IMR-90 (cell line): ENCODE data around the gene MACO1. TPM values are rescaled to one million over a fixed set of nuclear protein-coding genes. Genes with fewer than 3 reads are reported as not detected.

Experiments used
- ATAC-seq: fragments of 200-7000 bp; cut with Tn5 transposase; 2 replicates; pipeline ENCODE4 v1.9.1; 2020; ENCODE audit warnings: low read depth, mild to moderate bottlenecking, moderate library complexity
- BruUV-seq: library from RNA; stranded (reverse); fragments of 400-500 nt; replicated peaks from 2 replicates; lab custom pipeline; 2021; lab: Mats Ljungman, UMichigan
- CTCF ChIA-PET: fragments of 300-600 bp; formaldehyde crosslinking; extraction: SDS; loops from one replicate; lab custom pipeline; 2021; ENCODE audit warnings: antibody characterized with exemption; lab: Yijun Ruan, JAX
- POLR2A ChIA-PET: fragments of 300-600 bp; sonication (Branson Sonifier 250); formaldehyde crosslinking; loops from one replicate; lab custom pipeline; 2022; ENCODE audit warnings: antibody characterized with exemption; ENCODE audit not compliant: unreplicated experiment; lab: Charles Lee
- DNase-seq: peaks from one replicate; pipeline ENCODE4 v3.0.0; 2013
- H2AFZ ChIP-seq: replicated peaks from 2 replicates; pipeline ENCODE3; 2013; ENCODE audit warnings: low read length, mild to moderate bottlenecking; ENCODE audit not compliant: poor library complexity
- H2AK5ac ChIP-seq: 2 replicates; pipeline ENCODE4 v1.6.1; 2013; ENCODE audit warnings: low read depth, low read length, inconsistent platforms
- H2AK9ac ChIP-seq: replicated peaks from 2 replicates; pipeline ENCODE3; 2013; ENCODE audit warnings: mild to moderate bottlenecking, low read depth, low read length, moderate library complexity; ENCODE audit not compliant: poor library complexity
- H2BK120ac ChIP-seq: 2 replicates; pipeline ENCODE4 v1.6.1; 2013; ENCODE audit warnings: low read depth, low read length, inconsistent platforms
- H2BK15ac ChIP-seq: 3 replicates; pipeline ENCODE4 v1.6.1; 2013; ENCODE audit warnings: low read depth, low read length, inconsistent platforms
- H2BK20ac ChIP-seq: 2 replicates; pipeline ENCODE4 v1.6.1; 2013; ENCODE audit warnings: low read depth, mild to moderate bottlenecking, inconsistent platforms, low read length, moderate library complexity
- H2BK5ac ChIP-seq: 2 replicates; pipeline ENCODE4 v1.6.1; 2013; ENCODE audit warnings: mild to moderate bottlenecking, low read depth, low read length, inconsistent platforms; ENCODE audit not compliant: poor library complexity, severe bottlenecking
- H3K14ac ChIP-seq: replicated peaks from 2 replicates; pipeline ENCODE4 v1.6.1; 2013; ENCODE audit warnings: low read depth, low read length, inconsistent platforms
- H3K18ac ChIP-seq: 2 replicates; pipeline ENCODE4 v1.6.1; 2013; ENCODE audit warnings: low read depth, low read length, control low read depth
- H3K23ac ChIP-seq: 2 replicates; pipeline ENCODE4 v1.6.1; 2013; ENCODE audit warnings: low read depth, low read length, inconsistent platforms
- H3K27ac ChIP-seq: 2 replicates; pipeline ENCODE4 v1.5.1; 2013; ENCODE audit warnings: mild to moderate bottlenecking, control low read depth, low read length; ENCODE audit not compliant: insufficient read depth
- H3K27me3 ChIP-seq: 2 replicates; pipeline ENCODE4 v1.6.1; 2013; ENCODE audit warnings: low read length; ENCODE audit not compliant: control insufficient read depth, insufficient read depth
- H3K36me3 ChIP-seq: 2 replicates; pipeline ENCODE4 v1.6.1; 2013; ENCODE audit warnings: low read length, mixed read lengths; ENCODE audit not compliant: control insufficient read depth, insufficient read depth
- H3K4ac ChIP-seq: 2 replicates; pipeline ENCODE4 v1.6.1; 2013; ENCODE audit warnings: low read depth, low read length, inconsistent platforms
- H3K4me1 ChIP-seq: 2 replicates; pipeline ENCODE4 v1.6.1; 2013; ENCODE audit warnings: low read length, mixed read lengths; ENCODE audit not compliant: control insufficient read depth, insufficient read depth
- H3K4me2 ChIP-seq: 2 replicates; pipeline ENCODE4 v1.6.1; 2013; ENCODE audit warnings: low read depth, mild to moderate bottlenecking, control low read depth, low read length, moderate library complexity
- H3K4me3 ChIP-seq: 2 replicates; pipeline ENCODE4 v1.5.1; 2013; ENCODE audit warnings: low read depth, mild to moderate bottlenecking, control low read depth, low read length, moderate library complexity; ENCODE audit not compliant: insufficient read depth
- H3K56ac ChIP-seq: 2 replicates; pipeline ENCODE4 v1.6.1; 2013; ENCODE audit warnings: low read length, inconsistent platforms; ENCODE audit not compliant: insufficient read depth; ENCODE audit errors: extremely low read depth
- H3K79me1 ChIP-seq, 2 experiments: 2 replicates each; pipeline ENCODE4 v1.6.1; 2013; ENCODE audit warnings: low read length in 2 of 2, inconsistent platforms in 1 of 2, low read depth in 1 of 2
- H3K9ac ChIP-seq: 2 replicates; pipeline ENCODE4 v1.6.1; 2013; ENCODE audit warnings: low read depth, low read length, control low read depth
- H3K9me1 ChIP-seq: 2 replicates; pipeline ENCODE4 v1.6.1; 2013; ENCODE audit warnings: low read length, inconsistent platforms; ENCODE audit not compliant: insufficient read depth
- H3K9me3 ChIP-seq: 2 replicates; pipeline ENCODE4 v1.6.1; 2013; ENCODE audit warnings: low read length; ENCODE audit not compliant: control insufficient read depth, insufficient read depth
- H4K20me1 ChIP-seq: 2 replicates; pipeline ENCODE4 v1.6.1; 2013; ENCODE audit warnings: low read length, inconsistent platforms; ENCODE audit not compliant: insufficient read depth
- H4K5ac ChIP-seq: 2 replicates; pipeline ENCODE4 v1.6.1; 2013; ENCODE audit warnings: mild to moderate bottlenecking, low read depth, low read length, control low read depth
- H4K8ac ChIP-seq, 2 experiments: 2 replicates each; pipeline ENCODE4 v1.6.1; 2013; ENCODE audit warnings: low read depth in 2 of 2, low read length in 2 of 2, control low read depth in 1 of 2, inconsistent platforms in 1 of 2
- H4K91ac ChIP-seq: 2 replicates; pipeline ENCODE4 v1.6.1; 2013; ENCODE audit warnings: low read depth, low read length, inconsistent platforms; ENCODE audit not compliant: insufficient read depth
- CEBPB ChIP-seq: IDR thresholded peaks from 2 replicates; pipeline ENCODE4 v1.6.1; 2012; ENCODE audit warnings: low read depth, low read length, improper control_type of control experiment
- CHD1 ChIP-seq: IDR thresholded peaks from 2 replicates; pipeline ENCODE4 v1.6.1; 2012; ENCODE audit warnings: low read depth, low read length, improper control_type of control experiment
- MAZ ChIP-seq: IDR thresholded peaks from 2 replicates; pipeline ENCODE4 v1.6.1; 2012; ENCODE audit warnings: low read depth, mild to moderate bottlenecking, low read length, improper control_type of control experiment, moderate library complexity, borderline replicate concordance
- MXI1 ChIP-seq: IDR thresholded peaks from 2 replicates; pipeline ENCODE4 v1.6.1; 2012; ENCODE audit warnings: low read depth, mild to moderate bottlenecking, low read length, moderate library complexity, borderline replicate concordance
- NFE2L2 ChIP-seq: fragments of 150-350 bp; IDR thresholded peaks from 2 replicates; pipeline ENCODE4 v1.6.1; 2016; ENCODE audit warnings: low read depth, mild to moderate bottlenecking, low read length
- RAD21 ChIP-seq: IDR thresholded peaks from 2 replicates; pipeline ENCODE4 v1.6.1; 2012; ENCODE audit warnings: low read length, improper control_type of control experiment
- RCOR1 ChIP-seq: IDR thresholded peaks from 2 replicates; pipeline ENCODE4 v1.6.1; 2012; ENCODE audit warnings: mild to moderate bottlenecking, low read length, improper control_type of control experiment; ENCODE audit not compliant: insufficient replicate concordance
- SMC3 ChIP-seq: fragments of 150-350 bp; IDR thresholded peaks from 2 replicates; pipeline ENCODE4 v1.6.1; 2016; ENCODE audit warnings: low read depth, mild to moderate bottlenecking, antibody characterized with exemption, low read length, moderate library complexity
- WGBS, 2 experiments: methylation state at CpG; one replicate each; pipeline versions ENCODE4 v1.1.5 to v1.1.7; 2013; ENCODE audit warnings: missing lambda C conversion rate in 2 of 2; ENCODE audit not compliant: insufficient read length in 1 of 2; ENCODE audit errors: extremely low coverage in 2 of 2; 5-methylcytosine and 5-hydroxymethylcytosine counted together
- dilution Hi-C: fragments of 300-500 bp; cut with HindIII; formaldehyde crosslinking; loops from one replicate; pipeline ENCODE4 v1.14.3; 2018; ENCODE audit warnings: low sequenced_read_pairs; ENCODE audit not compliant: unreplicated experiment
- in situ Hi-C: fragments of 300-500 bp; cut with MboI; formaldehyde crosslinking; loops from 3 replicates; pipeline ENCODE4 v1.14.3; 2019; ENCODE audit warnings: low sequenced_read_pairs, inconsistent platforms, mixed read lengths
- intact Hi-C: fragments of 100-400 bp; cut with micrococcal nuclease; formaldehyde crosslinking; loops from 2 replicates; pipeline ENCODE4 v1.10.0; 2022
- polyA plus RNA-seq, 3 experiments: library from polyadenylated mRNA; depleted of rRNA; stranded (reverse); fragments of >200 nt; gene quantifications; 2 replicates each; pipeline ENCODE4 v1.2.3, GENCODE V29; 2012; ENCODE audit warnings: low replicate concordance in 1 of 3
- total RNA-seq: library from RNA; depleted of rRNA; stranded (reverse); fragments of >200 nt; gene quantifications from 2 replicates; pipeline ENCODE4 v1.2.3, GENCODE V29; 2012
- TF ChIP-seq, protein P1 (sequence below): conservative IDR thresholded peaks from 2 replicates; pipeline ENCODE4 v1.5.1; 2012; ENCODE audit warnings: mild to moderate bottlenecking, low read depth, low read length, improper control_type of control experiment
- TF ChIP-seq, protein P2 (sequence below): fragments of 150-350 bp; IDR thresholded peaks from 2 replicates; pipeline ENCODE4 v1.6.1; 2017; ENCODE audit warnings: mild to moderate bottlenecking, antibody characterized with exemption, low read length, low read depth

Gene MACO1
- total and polyA plus RNA-seq, 2 of the 4 experiments (the other 2 are of a cell fraction) = 6.8 to 12.7 TPM

DNA sequence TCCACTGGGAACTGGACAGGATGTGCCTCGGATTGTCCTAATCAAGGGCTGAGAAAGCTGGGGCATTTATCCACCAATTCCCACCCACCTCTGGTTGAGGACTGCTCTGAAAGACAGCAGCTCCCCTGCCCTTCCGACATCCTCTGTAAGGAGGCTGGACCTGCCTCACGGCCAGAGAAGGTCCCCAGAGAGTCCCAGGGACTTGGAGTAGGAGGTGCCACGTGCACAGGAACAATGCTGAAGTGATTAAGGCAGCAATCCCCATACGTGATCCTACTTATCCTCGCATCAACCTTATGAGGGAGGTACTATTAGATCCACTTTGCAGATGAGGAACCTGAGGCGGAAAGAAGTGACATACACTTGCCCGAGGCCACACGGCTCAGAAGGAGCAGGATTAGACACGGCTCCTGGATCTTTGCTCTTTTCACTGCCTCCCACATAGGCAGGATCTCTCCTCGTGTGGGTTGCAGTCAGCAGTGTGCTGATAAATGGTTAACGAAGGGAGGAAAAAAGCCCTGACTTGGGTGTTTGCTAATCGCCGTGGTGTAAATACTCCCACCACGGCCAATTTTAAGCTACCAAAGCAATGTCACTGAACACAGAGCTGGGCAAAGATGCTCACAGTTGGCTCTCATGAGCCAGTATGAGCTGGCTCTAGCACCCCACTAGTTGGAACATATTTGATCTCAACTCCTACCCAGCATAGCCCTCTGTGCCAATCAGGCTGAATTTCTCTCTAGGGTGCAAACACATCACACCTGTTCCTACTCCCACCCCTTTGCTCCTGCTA, 94.1 kb downstream of the MACO1 start:
- peaks cover 21% of the 10 kb centered on the region for H3K27me3 ChIP-seq
- peaks cover 9% of the 10 kb centered on the region for H3K9me3 ChIP-seq
- H3K18ac ChIP-seq = no peak overlapping the region
- H2BK15ac ChIP-seq = no peak overlapping the region
- TF ChIP-seq CHD1 = no peak
- TF ChIP-seq NFE2L2 = no peak
- TF ChIP-seq RAD21 = no peak
- TF ChIP-seq SMC3 = no peak
- TF ChIP-seq, protein P1, sequence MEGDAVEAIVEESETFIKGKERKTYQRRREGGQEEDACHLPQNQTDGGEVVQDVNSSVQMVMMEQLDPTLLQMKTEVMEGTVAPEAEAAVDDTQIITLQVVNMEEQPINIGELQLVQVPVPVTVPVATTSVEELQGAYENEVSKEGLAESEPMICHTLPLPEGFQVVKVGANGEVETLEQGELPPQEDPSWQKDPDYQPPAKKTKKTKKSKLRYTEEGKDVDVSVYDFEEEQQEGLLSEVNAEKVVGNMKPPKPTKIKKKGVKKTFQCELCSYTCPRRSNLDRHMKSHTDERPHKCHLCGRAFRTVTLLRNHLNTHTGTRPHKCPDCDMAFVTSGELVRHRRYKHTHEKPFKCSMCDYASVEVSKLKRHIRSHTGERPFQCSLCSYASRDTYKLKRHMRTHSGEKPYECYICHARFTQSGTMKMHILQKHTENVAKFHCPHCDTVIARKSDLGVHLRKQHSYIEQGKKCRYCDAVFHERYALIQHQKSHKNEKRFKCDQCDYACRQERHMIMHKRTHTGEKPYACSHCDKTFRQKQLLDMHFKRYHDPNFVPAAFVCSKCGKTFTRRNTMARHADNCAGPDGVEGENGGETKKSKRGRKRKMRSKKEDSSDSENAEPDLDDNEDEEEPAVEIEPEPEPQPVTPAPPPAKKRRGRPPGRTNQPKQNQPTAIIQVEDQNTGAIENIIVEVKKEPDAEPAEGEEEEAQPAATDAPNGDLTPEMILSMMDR = no peak
- TF ChIP-seq MXI1 = no peak
- TF ChIP-seq, protein P2, sequence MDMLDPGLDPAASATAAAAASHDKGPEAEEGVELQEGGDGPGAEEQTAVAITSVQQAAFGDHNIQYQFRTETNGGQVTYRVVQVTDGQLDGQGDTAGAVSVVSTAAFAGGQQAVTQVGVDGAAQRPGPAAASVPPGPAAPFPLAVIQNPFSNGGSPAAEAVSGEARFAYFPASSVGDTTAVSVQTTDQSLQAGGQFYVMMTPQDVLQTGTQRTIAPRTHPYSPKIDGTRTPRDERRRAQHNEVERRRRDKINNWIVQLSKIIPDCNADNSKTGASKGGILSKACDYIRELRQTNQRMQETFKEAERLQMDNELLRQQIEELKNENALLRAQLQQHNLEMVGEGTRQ = no peak
- TF ChIP-seq MAZ = no peak
- no peak for TF ChIP-seq RCOR1
- TF ChIP-seq CEBPB = no peak
- no peak overlapping the region for H2AK9ac ChIP-seq
- H3K27ac ChIP-seq = no peak overlapping the region
- in situ Hi-C loops = loop anchor here (10.0 to 25.0 kb wide), 2 partner anchors 112 to 240 kb away; partner anchors contain the start of gene RHCE
- no CpG with 5 or more reads among the region's 15 CpGs for WGBS, 2 experiments
- H3K14ac ChIP-seq = no peak overlapping the region
- no peak for DNase-seq
- H3K4ac ChIP-seq = no peak overlapping the region
- BruUV-seq = no TSS peak
- H2BK120ac ChIP-seq = no peak overlapping the region
- ChIA-PET POLR2A (no interaction called here), CTCF (interaction anchor here (0.6 kb wide), 1 partner anchor 165 kb away, joined by 4 read pairs; no protein-coding TSS in a partner anchor)
- H3K23ac ChIP-seq = no peak overlapping the region
- H3K4me3 ChIP-seq = no peak overlapping the region
- H2AK5ac ChIP-seq = no peak overlapping the region
- H3K36me3 ChIP-seq = no peaks in the 10 kb centered on the region
- no peak for ATAC-seq
- H3K79me1 ChIP-seq = no peaks in the 10 kb centered on the region
- no peaks in the 10 kb centered on the region for H3K4me1 ChIP-seq
- no peak overlapping the region for H2BK5ac ChIP-seq
- H3K9ac ChIP-seq = no peak overlapping the region
- H4K5ac ChIP-seq = no peak overlapping the region
- H2BK20ac ChIP-seq = no peak overlapping the region
- no peak overlapping the region for H4K8ac ChIP-seq
- peaks cover 7% of the 10 kb centered on the region; the same call in 1 of the 2 replicates for H3K9me1 ChIP-seq
- intact Hi-C loops = loop anchor here (5.0 to 10.0 kb wide), 4 partner anchors 92 to 282 kb away; partner anchors contain the start of gene MACO1
- H2AFZ ChIP-seq = no peak overlapping the region
- dilution Hi-C loops = no loop called here
- H3K56ac ChIP-seq = no peak overlapping the region
- no peak overlapping the region for H3K4me2 ChIP-seq
- no peaks in the 10 kb centered on the region for H4K20me1 ChIP-seq
- no peak overlapping the region for H4K91ac ChIP-seq
